ENCODE results near the gene PPM1H.
"Not testable (repeated sequence)": the region's sequence is repeated elsewhere in the genome, so short reads cannot be mapped to it uniquely, and the experiment has no call there.

The PPM1H gene

GRCh38 chr12:62843716-62844115 is 91.2 kb downstream of the PPM1H start:
- in situ Hi-C loops (cut with HindIII; ENCODE audit: low sequenced_read_pairs) = no loop called here

- in situ Hi-C loops (cut with HindIII; ENCODE audit: low sequenced_read_pairs) = no loop called here
These were observed 93.1 kb downstream of the PPM1H start for GRCh38 chr12:62841846-62842245.

GRCh38 chr12:62840806-62841205 is 94.1 kb downstream of the PPM1H start:
- in situ Hi-C loops (cut with HindIII; ENCODE audit: low sequenced_read_pairs) = no loop called here

- in situ Hi-C loops (cut with HindIII; ENCODE audit: low sequenced_read_pairs) = no loop called here
These were observed 94.9 kb downstream of the PPM1H start for GRCh38 chr12:62839869-62840660.

GRCh38 chr12:62834971-62835547 is 99.9 kb downstream of the PPM1H start:
- in situ Hi-C loops (cut with HindIII; ENCODE audit: low sequenced_read_pairs) = no loop called here

- in situ Hi-C loops (cut with HindIII; ENCODE audit: low sequenced_read_pairs) = no loop called here
These were observed 100.5 kb downstream of the PPM1H start for GRCh38 chr12:62834406-62834805.

GRCh38 chr12:62833634-62834033 is 101.3 kb downstream of the PPM1H start:
- in situ Hi-C loops (cut with HindIII; ENCODE audit: low sequenced_read_pairs) = no loop called here

- in situ Hi-C loops (cut with HindIII; ENCODE audit: low sequenced_read_pairs) = no loop called here
These were observed 102.4 kb downstream of the PPM1H start for GRCh38 chr12:62832558-62832957.

GRCh38 chr12:62832027-62832426 is 102.9 kb downstream of the PPM1H start:
- in situ Hi-C loops (cut with HindIII; ENCODE audit: low sequenced_read_pairs) = no loop called here

GRCh38 chr12:62827855-62828254 is 107.1 kb downstream of the PPM1H start:
- in situ Hi-C loops (cut with HindIII; ENCODE audit: low sequenced_read_pairs) = no loop called here

- in situ Hi-C loops (cut with HindIII; ENCODE audit: low sequenced_read_pairs) = no loop called here
These were observed 107.9 kb downstream of the PPM1H start for GRCh38 chr12:62827042-62827441.

- in situ Hi-C loops (cut with HindIII; ENCODE audit: low sequenced_read_pairs) = no loop called here
These were observed 117.2 kb downstream of the PPM1H start for GRCh38 chr12:62817556-62818271.

GRCh38 chr12:62814243-62814642 is 120.7 kb downstream of the PPM1H start:
- in situ Hi-C loops (cut with HindIII; ENCODE audit: low sequenced_read_pairs) = no loop called here

GRCh38 chr12:62813031-62813829 is 121.7 kb downstream of the PPM1H start:
- in situ Hi-C loops (cut with HindIII; ENCODE audit: low sequenced_read_pairs) = no loop called here

- in situ Hi-C loops (cut with HindIII; ENCODE audit: low sequenced_read_pairs) = not testable (repeated sequence)
These were observed 123.5 kb downstream of the PPM1H start for GRCh38 chr12:62811481-62811880.

GRCh38 chr12:62808166-62808879 is 126.6 kb downstream of the PPM1H start:
- in situ Hi-C loops (cut with HindIII; ENCODE audit: low sequenced_read_pairs) = no loop called here

- in situ Hi-C loops (cut with HindIII; ENCODE audit: low sequenced_read_pairs) = no loop called here
These were observed 128.1 kb downstream of the PPM1H start for GRCh38 chr12:62806893-62807292.

GRCh38 chr12:62806244-62806836 is 128.6 kb downstream of the PPM1H start:
- in situ Hi-C loops (cut with HindIII; ENCODE audit: low sequenced_read_pairs) = no loop called here

GRCh38 chr12:62805517-62805916 is 129.4 kb downstream of the PPM1H start:
- in situ Hi-C loops (cut with HindIII; ENCODE audit: low sequenced_read_pairs) = no loop called here

GRCh38 chr12:62803756-62804155 is 131.2 kb downstream of the PPM1H start:
- in situ Hi-C loops (cut with HindIII; ENCODE audit: low sequenced_read_pairs) = no loop called here
